Naive thymus-derived CD8-positive, alpha-beta T cell (primary cell): ENCODE results near the gene RPL26. TPM values are rescaled to one million over a fixed set of nuclear protein-coding genes. Genes with fewer than 3 reads are reported as not detected.
"Not testable (repeated sequence)": the region's sequence is repeated elsewhere in the genome, so short reads cannot be mapped to it uniquely, and the experiment has no call there.

ENCODE experiments used
- ATAC-seq, 2 donors: fragments of 150-1000 bp; cut with Tn5 transposase in 1 of 2; sonication (Bioruptor Pico), chemical (Tn5 transposase) in 1 of 2; 1 replicate in 1 of 2; 2 replicates in 1 of 2; pipeline ENCODE4 v1.10.0; 2021; ENCODE audit warnings: mild to moderate bottlenecking in 2 of 2, moderate library complexity in 2 of 2
- POLR2A ChIA-PET: fragments of 350-600 bp; sonication (Branson Sonifier 250); formaldehyde crosslinking; loops from one replicate; lab custom pipeline; 2021; ENCODE audit warnings: antibody characterized with exemption; lab: Charles Lee
- DNase-seq, 10 donors: peaks; one replicate each; pipeline versions ENCODE4 v3.0.0 to v3.0.0-alpha.2; 2020 to 2022
- H3K27ac Mint-ChIP-seq, 10 donors: one replicate each; pipeline ENCODE4 v1.8.0; 2020 to 2022; ENCODE audit warnings: mild to moderate bottlenecking in 10 of 10, mixed read lengths in 10 of 10, moderate library complexity in 4 of 10, inconsistent platforms in 1 of 10
- H3K27me3 Mint-ChIP-seq, 5 donors: one replicate each; pipeline ENCODE4 v1.8.0; 2021 to 2022; ENCODE audit warnings: mixed read lengths in 5 of 5
- H3K36me3 Mint-ChIP-seq, 3 donors: one replicate each; pipeline ENCODE4 v1.8.0; 2020 to 2022; ENCODE audit warnings: mixed read lengths in 3 of 3, mild to moderate bottlenecking in 2 of 3, inconsistent platforms in 1 of 3
- H3K4me1 Mint-ChIP-seq, 4 donors: one replicate each; pipeline ENCODE4 v1.8.0; 2021 to 2022; ENCODE audit warnings: mixed read lengths in 4 of 4
- H3K4me3 Mint-ChIP-seq, 10 donors: one replicate each; pipeline ENCODE4 v1.8.0; 2020 to 2022; ENCODE audit warnings: mild to moderate bottlenecking in 10 of 10, mixed read lengths in 10 of 10, moderate library complexity in 6 of 10, inconsistent platforms in 1 of 10
- H3K9me3 Mint-ChIP-seq, 9 donors: one replicate each; pipeline ENCODE4 v1.8.0; 2020 to 2022; ENCODE audit warnings: mixed read lengths in 9 of 9, mild to moderate bottlenecking in 3 of 9, inconsistent platforms in 1 of 9, moderate library complexity in 1 of 9
- polyA plus RNA-seq, 3 donors: library from polyadenylated mRNA; unstranded; fragments of 300-500 nt; fragmentation: Illumina TruSeq; gene quantifications; one replicate each; pipeline ENCODE4 v1.2.3, GENCODE V29; 2021
- total RNA-seq, 8 experiments: library from RNA in 2 of 8; stranded (reverse) in 2 of 8; gene quantifications; one replicate each; pipeline ENCODE4 v1.2.3 and lab custom pipeline; 2021 to 2026

RPL26 gene
- total and polyA plus RNA-seq, 5 experiments from 2014 or later = 1,685 to 2,977 (median 2,097) TPM

DNA sequence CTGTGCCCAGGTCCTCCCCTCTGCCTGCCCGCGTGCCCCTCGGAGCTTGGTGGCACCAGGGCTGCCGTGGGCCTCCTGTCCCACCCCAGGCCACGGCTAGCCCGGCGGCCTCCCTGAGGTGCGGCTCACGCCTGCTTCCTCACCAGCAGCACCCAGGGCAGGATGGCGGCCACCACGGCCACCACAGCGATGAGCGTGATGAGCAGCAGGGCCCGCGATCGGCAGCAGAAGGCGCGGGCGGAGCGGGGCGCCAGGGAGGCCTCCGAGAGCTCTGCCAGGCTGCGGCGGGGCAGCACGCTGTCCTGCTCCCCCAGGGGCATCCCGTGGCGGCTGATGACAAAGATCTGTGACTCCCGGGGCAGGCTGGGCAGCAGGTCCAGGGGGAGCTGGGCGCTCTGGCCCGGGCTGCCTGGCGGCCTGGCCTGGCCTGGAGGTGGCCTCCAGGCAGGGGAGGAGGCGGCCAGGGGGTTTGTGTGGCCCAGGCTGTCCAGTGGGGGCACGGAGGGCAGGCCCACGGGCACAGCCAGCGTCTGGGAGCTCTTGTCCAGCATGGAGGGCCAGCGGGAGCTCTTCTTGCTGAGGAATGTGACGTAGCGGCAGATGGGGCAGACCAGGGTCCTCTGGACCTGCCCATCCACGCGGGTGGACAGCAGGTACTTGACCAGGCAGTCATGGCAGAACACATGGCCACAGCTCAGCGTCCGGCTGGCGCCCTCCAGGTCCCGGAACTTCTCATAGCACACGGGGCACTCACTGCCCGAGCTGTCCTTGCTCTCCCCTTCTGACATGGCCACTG, 9.9 kb upstream of the RPL26 start:
- DNase-seq (no peak), ATAC-seq (no peak)
- POLR2A ChIA-PET = interaction anchor here (1.4 to 1.6 kb wide), 2 partner anchors 9 kb away, joined by 6 to 8 read pairs; no protein-coding TSS in a partner anchor
- Mint-ChIP-seq H3K4me3 (peak overlapping the region in 1 of 10 donors; percentile 58), H3K36me3 (no peaks in the 10 kb centered on the region), H3K9me3 (no peaks in the 10 kb centered on the region), H3K4me1 (peaks cover 9 to 23% (median 16%) of the 10 kb centered on the region in 4 donors), H3K27ac (peak overlapping the region in 9 of 10 donors; percentile 82 to 99 (median 97)), H3K27me3 (peaks cover 0 to 3% (median 2%) of the 10 kb centered on the region in 5 donors)

DNA sequence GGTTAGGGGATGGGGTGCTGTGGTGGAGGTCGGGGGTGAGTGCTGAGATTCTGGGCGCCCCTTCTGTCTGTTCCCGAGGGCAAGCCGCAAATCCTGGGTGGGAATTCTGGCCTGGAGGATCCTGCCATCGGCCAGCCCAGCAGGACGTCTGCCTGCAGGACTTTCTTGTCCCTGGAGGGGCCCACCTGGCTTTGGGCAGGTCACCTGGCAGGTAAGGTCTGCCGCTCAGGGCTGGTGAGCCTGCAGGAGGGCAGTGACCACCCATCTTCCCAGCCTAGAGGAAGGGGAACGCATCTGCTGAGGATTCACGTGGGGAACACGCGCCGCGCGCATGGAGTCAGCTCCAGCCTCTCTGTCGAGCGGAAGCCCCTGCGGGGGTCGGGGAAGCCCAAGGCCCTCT, 9.3 kb upstream of the RPL26 start:
- no peak for ATAC-seq
- Mint-ChIP-seq H3K27me3 (peaks cover 0 to 2% (median 0%) of the 10 kb centered on the region in 5 donors), H3K27ac (peak overlapping the region in 3 of 10 donors; percentile 60 to 90 (median 69)), H3K4me1 (peaks cover 9 to 28% (median 21%) of the 10 kb centered on the region in 4 donors), H3K9me3 (no peaks in the 10 kb centered on the region), H3K4me3 (no peak overlapping the region), H3K36me3 (no peaks in the 10 kb centered on the region)
- POLR2A ChIA-PET = interaction anchor here (1.6 kb wide), 1 partner anchor 8 kb away, joined by 6 read pairs; no protein-coding TSS in a partner anchor
- DNase-seq = no peak

DNA sequence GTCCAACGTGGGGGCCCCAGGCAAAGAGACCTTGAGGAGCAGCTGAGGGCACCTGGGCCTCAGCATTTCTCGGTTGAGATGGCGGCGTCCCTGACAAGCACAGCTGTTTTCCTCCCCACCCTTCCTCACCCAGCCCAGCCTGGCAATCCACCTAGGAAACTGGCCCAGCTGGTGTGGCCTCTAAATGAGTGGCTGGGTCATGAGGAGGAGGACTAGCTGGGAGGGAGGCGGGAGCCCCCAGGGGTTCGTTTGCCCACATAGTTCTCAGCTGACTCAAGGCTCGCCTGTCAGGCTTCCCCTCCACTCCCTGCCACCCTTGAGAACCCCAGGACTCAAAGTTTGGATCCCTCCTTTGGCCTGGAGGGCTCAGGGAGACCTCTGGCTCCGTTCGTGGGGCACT, 8.7 kb upstream of the RPL26 start:
- DNase-seq = no peak
- Mint-ChIP-seq H3K4me1 (peaks cover 11 to 30% (median 23%) of the 10 kb centered on the region in 4 donors), H3K36me3 (no peaks in the 10 kb centered on the region), H3K27me3 (peaks cover 0 to 1% (median 0%) of the 10 kb centered on the region in 5 donors), H3K27ac (peak overlapping the region in 2 of 10 donors; percentile 55 to 90), H3K9me3 (no peaks in the 10 kb centered on the region), H3K4me3 (no peak overlapping the region)
- POLR2A ChIA-PET = interaction anchor here (1.6 kb wide), 1 partner anchor 8 kb away, joined by 6 read pairs; no protein-coding TSS in a partner anchor
- no peak for ATAC-seq

DNA sequence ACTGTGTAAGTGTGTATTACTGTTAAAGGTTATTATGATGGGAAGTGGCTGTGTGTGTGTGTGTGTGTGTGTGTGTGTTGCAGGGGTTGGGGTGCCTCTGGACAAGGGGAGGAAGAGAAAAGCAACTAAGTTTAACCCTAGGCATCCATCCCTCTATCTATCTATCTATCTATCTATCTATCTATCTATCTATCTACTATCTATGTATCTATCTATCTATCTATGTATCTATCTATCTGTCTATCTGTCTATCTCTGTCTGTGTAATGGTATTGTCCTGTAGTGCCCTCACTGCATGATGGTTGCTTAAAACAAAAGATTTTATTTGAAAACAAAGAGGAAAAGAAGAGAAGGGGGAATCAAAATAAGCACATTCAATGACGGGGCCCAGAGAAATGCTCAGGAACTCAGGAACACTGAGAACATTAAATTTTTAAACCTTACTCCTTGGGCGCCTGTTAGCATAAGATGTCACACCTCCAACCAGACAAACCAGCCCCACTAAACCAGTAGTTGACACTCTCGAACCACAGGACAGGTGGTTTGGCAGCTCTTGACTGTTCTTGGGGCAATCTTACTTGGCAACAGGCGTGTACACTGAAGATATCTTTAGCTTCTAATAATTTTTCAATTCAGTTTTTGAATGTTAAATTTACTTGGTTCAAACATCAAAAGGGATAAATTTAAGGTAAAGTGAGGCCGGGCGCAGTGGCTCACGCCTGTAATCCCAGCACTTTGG, 5.1 kb upstream of the RPL26 start:
- Mint-ChIP-seq H3K36me3 (peaks cover 0 to under 1% (median under 1%) of the 10 kb centered on the region in 3 donors), H3K27ac (peak overlapping the region in 5 of 10 donors; percentile 5 to 90 (median 44)), H3K9me3 (no peaks in the 10 kb centered on the region), H3K27me3 (no peaks in the 10 kb centered on the region), H3K4me3 (peak overlapping the region in 3 of 10 donors; percentile 6 to 68 (median 35)), H3K4me1 (peaks cover 12 to 36% (median 34%) of the 10 kb centered on the region in 4 donors)
- POLR2A ChIA-PET = no interaction called here
- peak in 1 of 10 donors; percentile 58 for DNase-seq
- no peak for ATAC-seq

DNA sequence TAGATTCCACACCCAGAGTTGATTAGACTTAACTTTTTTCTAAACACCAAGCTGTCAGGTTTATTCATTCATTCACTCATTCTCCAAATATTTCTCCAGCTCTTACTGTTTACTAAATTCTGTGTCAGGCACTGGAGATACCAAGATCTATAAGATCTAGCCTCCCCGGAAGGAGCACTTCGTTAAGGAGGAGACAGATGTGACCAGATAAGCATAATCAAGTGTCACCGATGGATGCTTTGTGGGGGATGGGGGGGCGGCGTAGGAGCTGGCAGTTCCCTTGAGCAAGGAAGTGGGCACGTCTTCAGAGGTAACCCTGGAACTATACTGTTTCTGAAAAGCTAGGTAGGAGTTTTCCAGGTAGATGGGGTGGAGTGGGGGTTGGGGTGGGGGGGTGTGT, 3.8 kb upstream of the RPL26 start:
- H3K36me3 Mint-ChIP-seq = peaks cover 0 to 11% (median 6%) of the 10 kb centered on the region in 3 donors
- no peaks in the 10 kb centered on the region for H3K9me3 Mint-ChIP-seq
- peak overlapping the region in 7 of 10 donors; percentile 20 to 83 (median 44) for H3K27ac Mint-ChIP-seq
- H3K4me1 Mint-ChIP-seq = peaks cover 12 to 47% (median 43%) of the 10 kb centered on the region in 4 donors
- no peak for ATAC-seq
- peak overlapping the region in 2 of 10 donors; percentile 5 to 37 for H3K4me3 Mint-ChIP-seq
- POLR2A ChIA-PET = interaction anchor here (0.6 to 0.7 kb wide), 2 partner anchors 49 to 361 kb away, joined by 3 read pairs; partner anchors contain the start of gene NDEL1
- DNase-seq = no peak
- H3K27me3 Mint-ChIP-seq = no peaks in the 10 kb centered on the region

DNA sequence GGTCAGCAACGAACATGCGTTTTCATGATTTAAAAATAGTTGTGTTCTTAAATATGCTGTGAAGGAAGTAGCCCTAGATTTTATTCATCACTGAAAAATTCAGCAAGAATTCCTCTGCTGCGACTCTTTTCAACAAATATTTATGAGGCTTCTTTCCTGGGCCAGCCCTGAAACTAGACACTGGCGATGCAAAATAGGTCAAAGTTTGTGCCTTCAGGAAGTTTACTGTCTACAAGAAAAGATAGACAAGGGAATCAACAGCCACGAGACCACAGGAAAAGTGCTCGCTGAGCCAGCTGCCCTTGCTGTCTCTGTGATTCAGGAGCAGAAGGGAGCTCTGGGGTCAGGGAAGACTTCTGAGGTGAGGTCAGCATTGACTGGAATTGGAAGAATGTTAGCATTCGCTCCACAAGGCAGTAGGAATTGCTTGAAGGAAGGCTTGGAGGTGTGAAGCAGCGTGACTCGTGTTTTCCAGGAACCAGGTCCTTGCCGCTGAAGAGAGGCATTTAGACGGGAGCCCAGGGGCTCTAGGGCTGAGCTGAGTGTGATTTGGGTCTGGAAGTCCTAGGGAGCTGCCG, 1.9 kb upstream of the RPL26 start:
- Mint-ChIP-seq H3K36me3 (peaks cover 6 to 28% (median 9%) of the 10 kb centered on the region in 3 donors), H3K9me3 (no peaks in the 10 kb centered on the region), H3K27me3 (no peaks in the 10 kb centered on the region), H3K4me1 (peaks cover 20 to 65% (median 59%) of the 10 kb centered on the region in 4 donors), H3K4me3 (peak overlapping the region; percentile 52 to 100 (median 98)), H3K27ac (peak overlapping the region in 8 of 10 donors; percentile 59 to 98 (median 93))
- ATAC-seq (no peak), DNase-seq (no peak)
- POLR2A ChIA-PET = interaction anchor here (0.9 kb wide), 1 partner anchor 8 kb away, joined by 3 read pairs; the partner anchor contains the start of gene KRABD2

DNA sequence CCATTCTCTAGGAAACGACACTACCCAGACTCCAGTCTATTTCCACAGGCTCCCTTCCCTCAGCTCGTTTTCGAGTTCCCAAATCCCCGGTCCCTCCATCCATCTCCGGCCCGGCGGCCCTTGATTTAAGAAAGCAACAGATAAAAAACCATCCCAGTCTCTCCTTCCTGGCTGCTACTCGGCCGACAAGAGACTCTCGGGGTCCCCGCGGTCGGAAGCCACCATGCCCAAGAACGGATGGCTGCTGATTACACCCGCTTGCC, 182 bp downstream of the RPL26 start:
- peak in 1 of 2 donors; percentile 1 for ATAC-seq
- H3K27me3 Mint-ChIP-seq = no peaks in the 10 kb centered on the region
- peaks cover 12 to 48% (median 15%) of the 10 kb centered on the region in 3 donors for H3K36me3 Mint-ChIP-seq
- H3K4me3 Mint-ChIP-seq = peak overlapping the region; percentile 92 to 100 (median 98)
- POLR2A ChIA-PET = interaction anchor here (0.6 to 1.5 kb wide), 5 partner anchors 11 to 363 kb away, joined by 3 to 7 read pairs (median 4); no protein-coding TSS in a partner anchor
- no peaks in the 10 kb centered on the region for H3K9me3 Mint-ChIP-seq
- no peak for DNase-seq
- H3K27ac Mint-ChIP-seq = peak overlapping the region; percentile 93 to 99 (median 96)
- peaks cover 20 to 72% (median 66%) of the 10 kb centered on the region in 4 donors for H3K4me1 Mint-ChIP-seq

DNA sequence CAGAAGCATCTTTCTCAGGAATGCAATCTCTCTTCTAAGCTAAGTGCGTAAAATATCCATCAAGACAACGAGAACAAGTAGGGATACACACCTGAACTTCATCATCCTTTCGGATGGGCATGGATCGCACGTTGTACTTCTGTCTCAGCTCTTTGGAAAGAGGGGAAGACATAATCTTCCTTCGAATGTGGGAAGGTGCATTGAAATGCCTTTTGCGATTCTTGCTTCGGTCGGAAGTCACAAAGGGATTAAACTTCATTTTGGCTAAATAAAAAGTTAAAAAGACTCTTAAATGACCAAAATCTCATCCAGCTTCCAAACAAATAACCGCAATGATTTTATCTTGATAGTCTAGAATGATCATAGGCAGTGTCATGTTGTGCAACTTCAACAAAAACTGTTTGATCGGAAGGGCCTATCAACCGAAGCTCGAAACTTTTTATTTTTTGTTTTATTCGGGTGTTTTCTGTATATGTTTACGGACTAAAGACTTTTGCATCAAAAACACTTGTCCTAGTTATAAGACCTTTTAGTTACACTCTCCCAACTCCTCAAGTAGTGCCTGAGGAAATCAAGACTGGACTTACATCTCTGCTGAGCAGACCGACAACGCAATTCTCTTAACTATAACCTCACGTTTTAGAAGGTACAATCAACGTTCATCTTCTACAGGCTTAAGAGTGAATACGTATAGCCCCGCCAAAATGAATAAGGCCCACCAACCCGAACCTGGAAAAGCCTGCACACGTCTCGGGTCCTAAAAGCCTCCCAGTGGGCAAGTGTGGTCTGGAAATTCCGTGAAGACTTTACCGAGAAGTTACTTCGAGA, 727 bp downstream of the RPL26 start:
- peak overlapping the region; percentile 93 to 99 (median 96) for H3K27ac Mint-ChIP-seq
- peak overlapping the region; percentile 92 to 100 (median 98) for H3K4me3 Mint-ChIP-seq
- peaks cover 20 to 73% (median 65%) of the 10 kb centered on the region in 4 donors for H3K4me1 Mint-ChIP-seq
- no peak for ATAC-seq
- DNase-seq = peak in 1 of 10 donors; percentile 11
- no peaks in the 10 kb centered on the region for H3K27me3 Mint-ChIP-seq
- H3K9me3 Mint-ChIP-seq = no peaks in the 10 kb centered on the region
- H3K36me3 Mint-ChIP-seq = peaks cover 12 to 54% (median 15%) of the 10 kb centered on the region in 3 donors
- POLR2A ChIA-PET = interaction anchor here (0.6 to 1.5 kb wide), 6 partner anchors 12 to 364 kb away, joined by 3 to 7 read pairs (median 4); no protein-coding TSS in a partner anchor

DNA sequence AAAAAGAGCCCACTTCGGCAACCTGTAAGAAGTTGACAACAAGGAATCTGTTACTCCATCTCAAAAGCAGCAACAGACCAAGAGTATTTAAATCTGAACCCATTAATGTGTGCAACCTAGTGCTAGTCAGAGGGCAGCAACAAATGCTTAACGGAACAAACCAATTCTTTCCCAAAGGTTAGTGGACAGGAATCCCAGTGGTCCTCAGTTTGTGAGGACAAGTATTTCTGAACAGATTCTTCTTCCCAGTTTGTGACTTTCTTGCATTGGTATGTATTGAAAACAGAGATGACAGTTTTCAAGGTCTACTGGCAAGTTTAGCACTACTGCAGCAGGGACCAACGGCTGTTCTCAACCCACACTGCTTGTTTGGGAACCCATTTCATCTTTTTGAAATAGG, 2.9 kb downstream of the RPL26 start:
- POLR2A ChIA-PET = no interaction called here
- ATAC-seq (no peak), DNase-seq (no peak)
- Mint-ChIP-seq H3K36me3 (peaks cover 12 to 64% (median 16%) of the 10 kb centered on the region in 3 donors), H3K4me3 (peak overlapping the region in 4 of 10 donors; percentile 4 to 100 (median 60)), H3K4me1 (peaks cover 17 to 85% (median 71%) of the 10 kb centered on the region in 4 donors), H3K27ac (peak overlapping the region in 2 of 10 donors; percentile 74 to 98), H3K9me3 (no peaks in the 10 kb centered on the region), H3K27me3 (no peaks in the 10 kb centered on the region)

DNA sequence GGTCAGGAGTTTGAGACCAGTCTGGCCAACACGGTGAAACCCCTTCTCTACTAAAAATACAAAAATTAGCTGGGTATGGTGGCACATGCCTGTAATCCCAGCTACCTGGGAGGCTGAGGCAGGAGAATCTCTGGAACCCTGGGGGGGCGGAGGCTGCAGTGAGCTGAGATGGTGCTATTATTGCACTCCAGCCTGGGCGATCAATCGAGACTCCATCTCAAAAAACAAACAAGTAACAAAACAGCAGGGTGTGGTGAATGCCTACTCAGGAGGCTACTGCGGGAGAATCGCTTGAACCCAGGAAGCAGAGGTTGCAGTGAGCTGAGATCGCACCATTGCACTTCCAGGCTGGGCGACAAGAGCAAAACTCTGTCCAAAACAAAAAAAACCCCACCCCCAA, 4.9 kb downstream of the RPL26 start:
- H3K9me3 Mint-ChIP-seq, POLR2A ChIA-PET, DNase-seq, ATAC-seq, H3K27me3 Mint-ChIP-seq: not testable (repeated sequence)
- Mint-ChIP-seq H3K36me3 (peaks cover 12 to 64% (median 16%) of the 10 kb centered on the region in 3 donors), H3K4me1 (peaks cover 13 to 77% (median 60%) of the 10 kb centered on the region in 4 donors), H3K4me3 (peak overlapping the region in 2 of 10 donors; percentile 22 to 85), H3K27ac (peak overlapping the region in 6 of 10 donors; percentile 32 to 91 (median 50))

DNA sequence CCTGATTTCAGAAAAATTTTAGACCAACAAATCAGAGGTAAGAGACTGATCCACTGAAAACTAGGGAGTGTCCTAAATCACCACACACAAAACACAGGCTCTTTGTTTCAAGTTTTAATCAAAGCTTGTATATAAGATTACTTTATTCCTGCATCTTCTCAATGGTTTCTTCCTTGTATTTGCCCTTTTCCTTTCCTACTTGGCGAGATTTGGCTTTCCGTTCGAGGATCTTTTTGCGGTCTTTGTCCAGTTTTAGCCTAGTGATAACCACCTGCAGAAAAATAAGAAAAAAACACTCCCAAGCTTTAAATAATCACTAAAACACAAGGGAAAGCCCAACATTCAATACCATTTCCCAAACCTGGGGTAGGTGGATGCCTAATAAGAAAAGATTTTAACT, 5.6 kb downstream of the RPL26 start:
- no peaks in the 10 kb centered on the region for H3K9me3 Mint-ChIP-seq
- peak overlapping the region in 9 of 10 donors; percentile 29 to 94 (median 82) for H3K27ac Mint-ChIP-seq
- peak overlapping the region; percentile 55 to 92 (median 86) for H3K4me3 Mint-ChIP-seq
- peaks cover 6 to 58% (median 16%) of the 10 kb centered on the region in 3 donors for H3K36me3 Mint-ChIP-seq
- peaks cover 13 to 70% (median 54%) of the 10 kb centered on the region in 4 donors for H3K4me1 Mint-ChIP-seq
- no peak for DNase-seq
- H3K27me3 Mint-ChIP-seq = no peaks in the 10 kb centered on the region
- POLR2A ChIA-PET = interaction anchor here (0.5 to 2.1 kb wide), 5 partner anchors 8 to 571 kb away, joined by 3 to 10 read pairs (median 5); partner anchors contain the start of genes CTC1 and SLC25A35
- no peak for ATAC-seq
